Body of pancreas (tissue), 4 donors: ENCODE results near the gene SPRTN. TPM values are rescaled to one million over a fixed set of nuclear protein-coding genes. Genes with fewer than 3 reads are reported as not detected.

Experiments used
- ATAC-seq: fragments of 150-250 bp; one replicate; pipeline ENCODE4 v1.9.1; 2016
- DNase-seq, 4 donors: peaks; one replicate each; pipeline ENCODE4 v3.0.0-alpha.2; 2019
- H3K27ac ChIP-seq, 4 donors: fragments of 200-600 bp; sonication (generic); 1 replicate in 3 of 4; 2 replicates in 1 of 4; pipeline versions ENCODE4 v1.5.1 to v1.6.1; 2016 to 2019; ENCODE audit warnings: mild to moderate bottlenecking in 1 of 4, mixed read lengths in 1 of 4, moderate library complexity in 1 of 4
- H3K27me3 ChIP-seq, 2 donors: fragments of 200-600 bp; sonication (generic); one replicate each; pipeline ENCODE4 v1.6.0; 2016; ENCODE audit warnings: mild to moderate bottlenecking in 1 of 2
- H3K36me3 ChIP-seq, 2 donors: fragments of 200-600 bp; sonication (generic); replicated peaks in 1 of 2; 2 replicates each; pipeline ENCODE4 v1.5.1; 2016; ENCODE audit warnings: low read depth in 2 of 2; ENCODE audit not compliant: insufficient read depth in 1 of 2
- H3K4me1 ChIP-seq: fragments of 200-600 bp; sonication (generic); one replicate; pipeline ENCODE4 v1.6.0; 2016
- H3K4me3 ChIP-seq, 2 donors: fragments of 200-600 bp; sonication (generic); 1 replicate in 1 of 2; 2 replicates in 1 of 2; pipeline ENCODE4 v1.5.1; 2016 to 2019
- H3K9me3 ChIP-seq, 3 donors: fragments of 200-600 bp; sonication (generic); 1 replicate in 2 of 3; 2 replicates in 1 of 3; pipeline ENCODE4 v1.5.1; 2016
- POLR2A ChIP-seq, 3 donors: fragments of 450-650 bp; IDR thresholded peaks; one replicate each; pipeline ENCODE4 v1.6.1; 2016; ENCODE audit warnings: antibody characterized with exemption in 3 of 3, mild to moderate bottlenecking in 2 of 3
- WGBS, 2 donors: methylation state at CpG; one replicate each; pipeline ENCODE4 v1.1.5; 2017; 5-methylcytosine and 5-hydroxymethylcytosine counted together
- intact Hi-C: fragments of 100-400 bp; cut with DNase I; formaldehyde crosslinking; loops from one replicate; pipeline ENCODE4 v1.15.1; 2023
- total RNA-seq, 2 donors: library from RNA; depleted of rRNA; stranded (reverse); fragments of >200 nt; gene quantifications; one replicate each; pipeline ENCODE4 v1.1.0, GENCODE V29; 2016
- TF ChIP-seq, protein P1 (sequence below), 7 experiments: fragments of 450-650 bp in 4 of 7; fragments of 200-600 bp in 3 of 7; sonication (generic) in 3 of 7; IDR thresholded peaks; one replicate each; pipeline ENCODE4 v1.5.1; 2016 to 2019; ENCODE audit warnings: antibody characterized with exemption in 7 of 7

The SPRTN gene, protein sequence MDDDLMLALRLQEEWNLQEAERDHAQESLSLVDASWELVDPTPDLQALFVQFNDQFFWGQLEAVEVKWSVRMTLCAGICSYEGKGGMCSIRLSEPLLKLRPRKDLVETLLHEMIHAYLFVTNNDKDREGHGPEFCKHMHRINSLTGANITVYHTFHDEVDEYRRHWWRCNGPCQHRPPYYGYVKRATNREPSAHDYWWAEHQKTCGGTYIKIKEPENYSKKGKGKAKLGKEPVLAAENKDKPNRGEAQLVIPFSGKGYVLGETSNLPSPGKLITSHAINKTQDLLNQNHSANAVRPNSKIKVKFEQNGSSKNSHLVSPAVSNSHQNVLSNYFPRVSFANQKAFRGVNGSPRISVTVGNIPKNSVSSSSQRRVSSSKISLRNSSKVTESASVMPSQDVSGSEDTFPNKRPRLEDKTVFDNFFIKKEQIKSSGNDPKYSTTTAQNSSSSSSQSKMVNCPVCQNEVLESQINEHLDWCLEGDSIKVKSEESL
- 10 to 100 TPM; 10.9 to 11.2 TPM for total RNA-seq

DNA sequence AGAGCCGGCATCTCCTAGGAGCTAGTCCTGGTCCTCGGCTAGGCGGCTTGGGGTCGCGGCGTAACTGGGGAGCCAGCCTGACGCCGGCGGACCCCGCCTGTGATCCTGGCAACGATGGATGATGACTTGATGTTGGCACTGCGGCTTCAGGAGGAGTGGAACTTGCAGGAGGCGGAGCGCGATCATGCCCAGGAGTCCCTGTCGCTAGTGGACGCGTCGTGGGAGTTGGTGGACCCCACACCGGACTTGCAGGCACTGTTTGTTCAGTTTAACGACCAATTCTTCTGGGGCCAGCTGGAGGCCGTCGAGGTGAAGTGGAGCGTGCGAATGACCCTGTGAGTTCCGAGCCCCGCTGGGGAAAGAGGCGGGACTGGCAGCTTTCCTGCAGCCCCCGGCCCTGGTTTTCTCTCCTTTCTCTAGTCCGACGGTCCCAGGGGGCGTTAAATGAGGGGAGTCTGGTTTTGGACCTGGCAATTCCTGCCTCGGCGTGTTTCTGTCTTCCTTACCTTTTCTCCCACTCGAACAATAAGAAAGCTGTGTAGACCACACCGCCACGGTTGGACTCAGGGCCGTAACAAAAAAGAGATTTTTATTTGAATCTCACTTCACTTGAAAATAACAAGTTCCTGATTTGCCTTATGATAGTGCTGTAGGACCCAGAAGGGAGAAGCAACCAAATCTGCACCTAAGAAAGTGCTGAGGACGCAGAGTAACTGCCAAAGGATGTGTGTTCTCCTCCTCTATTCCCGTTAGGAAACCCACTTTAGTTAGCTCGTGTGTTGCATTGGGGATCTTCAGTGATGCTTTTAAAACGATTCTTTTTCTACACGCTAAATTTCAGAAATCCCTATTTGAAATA, at the start of gene SPRTN:
SPRTN (plus strand) TSS at position 24 of the 859 bp plus-strand sequence; CDS start at position 115, 91 bp downstream.
- Histone ChIP-seq H3K4me1 (peaks cover 38% of the 10 kb centered on the region), H3K27ac (peak within 1 kb of the TSS; percentile 70 to 97 (median 94)), H3K36me3 (no peaks in the 10 kb centered on the region), H3K27me3 (no peaks in the 10 kb centered on the region), H3K9me3 (no peaks in the 10 kb centered on the region), H3K4me3 (peak within 1 kb of the TSS; percentile 76 to 92)
- ATAC-seq (no peak), DNase-seq (no peak)
- no peak for TF ChIP-seq POLR2A (IDR thresholded peaks at IDR 0.05)
- TF ChIP-seq, protein P1, sequence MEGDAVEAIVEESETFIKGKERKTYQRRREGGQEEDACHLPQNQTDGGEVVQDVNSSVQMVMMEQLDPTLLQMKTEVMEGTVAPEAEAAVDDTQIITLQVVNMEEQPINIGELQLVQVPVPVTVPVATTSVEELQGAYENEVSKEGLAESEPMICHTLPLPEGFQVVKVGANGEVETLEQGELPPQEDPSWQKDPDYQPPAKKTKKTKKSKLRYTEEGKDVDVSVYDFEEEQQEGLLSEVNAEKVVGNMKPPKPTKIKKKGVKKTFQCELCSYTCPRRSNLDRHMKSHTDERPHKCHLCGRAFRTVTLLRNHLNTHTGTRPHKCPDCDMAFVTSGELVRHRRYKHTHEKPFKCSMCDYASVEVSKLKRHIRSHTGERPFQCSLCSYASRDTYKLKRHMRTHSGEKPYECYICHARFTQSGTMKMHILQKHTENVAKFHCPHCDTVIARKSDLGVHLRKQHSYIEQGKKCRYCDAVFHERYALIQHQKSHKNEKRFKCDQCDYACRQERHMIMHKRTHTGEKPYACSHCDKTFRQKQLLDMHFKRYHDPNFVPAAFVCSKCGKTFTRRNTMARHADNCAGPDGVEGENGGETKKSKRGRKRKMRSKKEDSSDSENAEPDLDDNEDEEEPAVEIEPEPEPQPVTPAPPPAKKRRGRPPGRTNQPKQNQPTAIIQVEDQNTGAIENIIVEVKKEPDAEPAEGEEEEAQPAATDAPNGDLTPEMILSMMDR (IDR thresholded peaks at IDR 0.05) = no peak
- intact Hi-C loops = no loop called here
- 0% methylated on average over 32 to 43 of the region's 43 CpGs for WGBS, 2 donors

DNA sequence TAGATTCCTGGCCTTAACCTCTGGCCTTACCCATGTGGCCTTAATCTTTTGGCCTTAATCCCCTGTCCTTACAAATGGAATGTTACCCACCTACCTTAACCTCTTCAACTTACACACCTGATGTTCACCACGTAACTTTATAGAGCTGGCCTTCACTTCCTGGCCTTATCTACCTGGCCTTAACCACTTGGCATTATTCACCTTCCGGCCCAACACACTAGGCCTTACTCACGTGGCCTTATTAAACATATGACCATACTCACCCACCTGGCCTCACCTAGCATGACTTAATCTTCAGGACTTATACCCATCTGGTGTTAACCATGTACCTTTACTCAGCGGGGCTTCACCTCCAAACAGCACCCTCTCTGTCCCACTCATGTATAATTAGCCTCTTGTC, 42.2 kb upstream of the SPRTN start:
- DNase-seq (peak in 2 of 4 donors; percentile 11 to 40), ATAC-seq (peak; percentile 47)
- intact Hi-C loops = no loop called here
- H3K27ac ChIP-seq = peak overlapping the region in 1 of 4 donors; percentile 2
- no peaks in the 10 kb centered on the region for H3K9me3 ChIP-seq
- H3K4me3 ChIP-seq = no peak overlapping the region
- no peaks in the 10 kb centered on the region for H3K27me3 ChIP-seq
- H3K4me1 ChIP-seq = peaks cover 10% of the 10 kb centered on the region
- no peaks in the 10 kb centered on the region for H3K36me3 ChIP-seq
- TF ChIP-seq POLR2A (IDR thresholded peaks at IDR 0.05) = no peak
- TF ChIP-seq, protein P1 (IDR thresholded peaks at IDR 0.05) = no peak
- WGBS, 2 donors = 62 to 64% methylated on average over 4 of the region's 4 CpGs

DNA sequence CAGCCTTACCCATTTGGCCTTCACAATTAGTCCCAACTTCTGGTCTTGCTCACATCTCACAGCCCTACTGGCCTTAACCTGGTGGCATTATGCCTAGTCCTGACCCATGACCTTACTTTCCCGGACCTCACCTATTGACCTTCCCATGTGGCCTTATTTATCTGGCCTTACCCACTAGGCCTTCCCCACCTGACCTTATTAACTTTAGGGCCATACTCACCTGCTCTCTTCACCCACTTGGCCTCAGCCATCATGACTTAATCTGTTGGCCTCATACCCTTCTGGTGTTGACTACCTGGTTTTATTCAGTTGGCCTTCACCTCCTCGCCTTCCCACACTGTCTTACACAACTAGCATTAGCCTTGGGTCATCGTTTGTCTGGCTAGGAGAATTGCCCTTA, 36.1 kb upstream of the SPRTN start:
- H3K36me3 ChIP-seq = no peaks in the 10 kb centered on the region
- no peak for DNase-seq
- H3K9me3 ChIP-seq = no peaks in the 10 kb centered on the region
- no peak overlapping the region for H3K27ac ChIP-seq
- no peak overlapping the region for H3K4me3 ChIP-seq
- 87 to 96% methylated on average over 3 of the region's 3 CpGs for WGBS, 2 donors
- no peak for ATAC-seq
- TF ChIP-seq POLR2A (IDR thresholded peaks at IDR 0.05) = no peak
- TF ChIP-seq, protein P1 (IDR thresholded peaks at IDR 0.05) = no peak
- intact Hi-C loops = no loop called here
- H3K4me1 ChIP-seq = no peaks in the 10 kb centered on the region
- H3K27me3 ChIP-seq = no peaks in the 10 kb centered on the region

DNA sequence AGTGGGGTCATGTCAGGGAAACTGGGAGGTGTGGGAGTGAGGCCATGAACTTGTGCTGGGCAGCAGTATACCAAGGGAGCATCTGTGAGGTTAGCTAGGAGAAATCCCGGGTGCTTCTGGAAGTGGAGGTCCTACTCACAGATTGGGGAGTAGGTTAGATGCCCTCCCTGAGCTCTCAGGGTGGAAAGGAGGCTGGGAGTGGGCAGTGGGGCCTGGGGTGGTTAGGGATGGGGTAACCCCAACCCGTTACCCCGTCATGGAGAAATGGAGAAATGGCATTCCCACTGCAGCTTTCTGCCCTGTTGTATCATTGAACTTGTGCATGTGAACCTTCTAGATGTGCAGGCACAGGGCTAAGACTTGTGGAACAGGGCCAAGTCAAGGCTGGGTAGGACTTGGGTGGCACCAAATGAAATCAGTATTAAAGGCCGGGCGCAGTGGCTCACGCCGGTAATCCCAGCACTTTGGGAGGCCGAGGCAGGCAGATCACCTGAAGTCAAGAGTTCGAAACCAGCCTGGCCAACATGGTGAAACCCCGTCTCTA, 27.6 kb upstream of the SPRTN start:
- ATAC-seq (no peak), DNase-seq (no peak)
- Histone ChIP-seq H3K27ac (no peak overlapping the region), H3K36me3 (no peaks in the 10 kb centered on the region), H3K9me3 (no peaks in the 10 kb centered on the region), H3K4me3 (no peak overlapping the region), H3K4me1 (no peaks in the 10 kb centered on the region), H3K27me3 (no peaks in the 10 kb centered on the region)
- 87 to 90% methylated on average over 10 of the region's 10 CpGs for WGBS, 2 donors
- TF ChIP-seq POLR2A (IDR thresholded peaks at IDR 0.05) = no peak
- TF ChIP-seq, protein P1 (IDR thresholded peaks at IDR 0.05) = no peak
- intact Hi-C loops = no loop called here
